GM11168 (cell line): Measurements from ENCODE around the gene SLC25A22.

ENCODE experiments used
- in situ Hi-C: fragments of 300-500 bp; cut with MboI; formaldehyde crosslinking; loops from one replicate; pipeline ENCODE4 v1.12.0; 2022; ENCODE audit warnings: low sequenced_read_pairs; ENCODE audit not compliant: unreplicated experiment

SLC25A22 gene

DNA sequence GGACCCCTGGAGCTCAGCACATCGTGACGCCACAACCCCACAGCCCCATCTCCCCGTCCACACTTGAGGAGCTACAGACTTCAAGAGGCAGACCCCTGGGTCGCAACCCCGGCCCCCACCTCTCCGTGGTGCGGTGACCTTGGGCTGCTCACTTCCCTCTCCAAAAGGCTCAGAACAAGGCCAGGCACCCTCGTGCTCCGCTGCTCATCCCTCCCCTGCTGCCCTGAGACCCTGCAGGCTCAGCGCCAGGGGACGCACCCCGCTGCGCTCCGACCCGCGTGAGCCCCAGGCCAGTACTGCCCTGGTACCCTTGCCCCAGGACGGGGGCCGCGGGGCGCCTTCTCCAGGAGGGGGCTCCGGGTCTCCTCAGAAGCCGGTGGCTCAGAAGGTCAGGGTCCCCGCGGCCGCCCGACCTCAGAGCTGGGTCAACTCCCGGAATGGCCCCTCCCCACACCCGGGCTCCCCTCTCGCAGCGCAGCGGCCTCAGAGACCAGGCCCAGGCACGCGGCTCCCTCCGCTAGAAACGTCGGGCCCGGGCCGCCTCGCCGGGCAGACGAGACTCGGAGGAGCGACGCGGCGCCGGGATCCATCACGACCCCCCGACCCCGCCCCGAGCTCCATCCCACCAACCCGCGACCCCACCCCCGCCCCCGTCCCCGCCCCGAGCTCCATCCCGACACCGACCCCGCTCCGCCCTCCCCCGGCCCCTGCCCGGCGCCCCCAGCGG, 21.4 kb downstream of the SLC25A22 start:
- in situ Hi-C loops, result no loop called here

DNA sequence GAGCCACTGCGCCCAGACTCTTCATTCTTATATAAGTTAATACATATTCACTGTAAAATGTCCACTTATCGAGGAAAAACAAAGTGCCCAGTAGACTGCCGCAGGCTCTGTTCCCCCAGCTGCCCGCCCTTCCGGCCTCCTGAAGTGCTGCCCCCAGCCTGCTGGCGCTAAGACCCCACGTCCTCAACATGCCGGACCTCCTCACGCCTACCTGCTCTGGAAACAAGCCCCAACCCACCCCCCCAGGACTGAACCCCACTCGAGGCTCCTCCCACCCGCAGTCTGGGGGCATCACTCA, 21.9 kb downstream of the SLC25A22 start:
- in situ Hi-C loops, result no loop called here

DNA sequence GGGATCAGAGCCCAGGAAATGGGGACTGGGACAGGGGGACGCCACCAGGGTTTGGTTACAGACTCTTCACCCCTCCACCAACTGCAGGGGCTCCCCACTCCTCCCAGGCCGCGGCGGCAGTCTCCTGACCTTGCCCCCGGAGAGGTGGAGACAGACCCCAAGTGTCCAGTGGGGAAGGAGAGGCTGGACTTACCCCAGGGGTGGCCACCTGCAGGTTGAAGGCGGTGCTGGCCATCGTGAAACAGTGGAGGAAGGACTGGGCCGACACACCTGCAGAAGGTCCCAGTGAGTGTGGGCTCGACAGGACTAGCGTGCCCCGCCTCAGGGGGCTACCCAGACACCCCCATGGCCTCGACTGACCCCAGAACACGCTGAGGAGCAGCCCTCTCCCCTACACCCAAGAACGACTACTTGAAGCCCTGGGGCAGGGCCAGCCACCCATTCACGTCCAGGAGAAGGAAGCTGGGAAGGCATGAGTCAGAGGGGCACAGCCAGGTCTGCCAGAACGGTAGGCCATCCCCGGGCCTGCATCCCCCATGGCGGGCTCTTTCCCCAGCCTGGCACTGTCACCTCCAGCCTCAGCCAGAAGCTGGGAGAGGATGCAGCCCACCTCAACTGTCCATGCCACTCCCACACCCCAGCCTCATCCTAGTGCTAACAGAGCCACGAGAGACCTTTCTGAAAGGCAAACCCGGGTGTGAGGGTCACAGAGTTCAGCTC, 23.0 kb downstream of the SLC25A22 start:
- in situ Hi-C loops, result no loop called here

DNA sequence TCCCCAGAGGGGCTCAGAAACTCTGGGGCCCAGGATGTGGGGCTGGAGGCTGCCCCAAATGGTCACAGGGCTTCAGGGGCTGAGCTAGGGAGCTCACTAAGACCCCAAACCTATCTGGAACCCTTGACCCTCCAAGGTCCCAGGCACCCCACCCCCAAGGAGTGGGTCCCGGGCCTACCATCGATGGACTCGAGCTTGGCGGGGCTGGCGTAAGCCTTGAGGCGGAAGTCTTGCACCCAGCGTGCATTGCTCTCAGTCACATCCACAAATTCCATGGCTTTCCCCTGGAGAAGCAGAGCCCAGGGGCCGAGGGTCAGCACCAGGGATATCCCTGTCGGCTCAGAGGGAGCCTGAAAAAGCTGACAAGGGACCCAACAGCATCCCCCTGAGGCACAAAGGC, 24.3 kb downstream of the SLC25A22 start:
- in situ Hi-C loops, result no loop called here

DNA sequence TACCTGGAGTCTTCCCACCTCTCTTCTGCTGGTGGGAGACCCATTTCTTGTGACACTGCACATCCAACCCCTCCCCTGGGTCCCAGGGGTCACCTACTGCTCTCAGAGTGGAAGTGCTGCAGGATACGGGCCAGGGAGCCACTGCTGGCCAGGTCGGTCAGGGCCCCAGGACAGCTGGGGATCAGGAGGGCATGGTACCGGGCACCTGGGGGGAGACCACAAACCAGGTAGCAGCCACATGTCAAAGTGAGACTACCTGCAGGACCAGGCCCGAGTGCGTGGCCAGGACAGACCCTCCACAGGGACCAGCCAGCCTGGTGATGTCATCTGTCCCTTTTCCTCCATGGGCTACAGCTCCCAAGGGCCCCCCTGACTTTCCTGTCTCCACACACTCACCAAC, 24.7 kb downstream of the SLC25A22 start:
- in situ Hi-C loops, result no loop called here

DNA sequence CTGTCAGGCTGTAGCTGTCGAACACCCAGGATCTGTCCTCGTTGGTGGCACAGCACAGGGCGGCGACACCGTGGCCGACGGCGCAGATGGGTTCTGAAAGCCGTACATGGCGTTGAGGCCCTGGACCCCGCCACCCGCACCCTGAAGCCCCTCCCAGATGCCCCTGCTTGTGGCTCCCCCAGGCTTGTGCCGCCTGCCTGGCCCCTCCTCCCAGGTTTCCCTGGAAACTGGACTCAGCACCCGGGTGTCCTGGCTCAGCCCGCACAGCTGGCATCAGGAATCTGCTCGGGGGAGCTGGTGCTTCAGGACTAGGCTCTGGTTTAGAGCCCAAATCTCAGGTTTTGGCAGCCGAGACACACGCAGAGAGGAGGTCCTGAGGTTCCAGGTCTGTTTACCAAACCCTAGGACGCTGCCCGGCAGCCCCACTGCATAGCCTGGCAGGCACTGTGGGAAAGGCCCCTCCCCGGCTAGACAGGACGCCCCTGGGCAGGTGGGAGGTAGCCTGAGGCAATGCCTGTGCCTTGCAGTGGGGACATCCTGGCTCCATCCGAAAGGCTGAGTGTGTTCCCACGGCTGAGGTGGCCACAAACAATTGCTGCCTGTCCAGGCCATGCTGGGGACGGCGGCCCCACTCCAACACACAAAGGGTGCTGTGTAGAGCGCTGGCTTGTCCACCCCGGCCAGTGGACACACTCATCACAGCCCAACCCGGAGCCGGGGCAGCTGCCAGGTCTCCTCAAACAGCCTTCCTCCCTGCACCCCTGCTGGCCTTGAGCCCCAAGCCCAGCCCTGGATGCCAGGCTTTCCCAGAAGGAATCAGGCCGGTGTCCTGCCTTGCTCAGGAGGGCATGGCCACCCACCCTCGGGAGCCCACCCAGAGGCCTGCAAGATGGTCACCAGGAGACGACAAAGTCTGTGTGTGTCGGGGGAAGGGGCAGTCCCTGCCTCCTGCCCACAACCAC, 25.4 kb downstream of the SLC25A22 start:
- in situ Hi-C loops, result no loop called here

DNA sequence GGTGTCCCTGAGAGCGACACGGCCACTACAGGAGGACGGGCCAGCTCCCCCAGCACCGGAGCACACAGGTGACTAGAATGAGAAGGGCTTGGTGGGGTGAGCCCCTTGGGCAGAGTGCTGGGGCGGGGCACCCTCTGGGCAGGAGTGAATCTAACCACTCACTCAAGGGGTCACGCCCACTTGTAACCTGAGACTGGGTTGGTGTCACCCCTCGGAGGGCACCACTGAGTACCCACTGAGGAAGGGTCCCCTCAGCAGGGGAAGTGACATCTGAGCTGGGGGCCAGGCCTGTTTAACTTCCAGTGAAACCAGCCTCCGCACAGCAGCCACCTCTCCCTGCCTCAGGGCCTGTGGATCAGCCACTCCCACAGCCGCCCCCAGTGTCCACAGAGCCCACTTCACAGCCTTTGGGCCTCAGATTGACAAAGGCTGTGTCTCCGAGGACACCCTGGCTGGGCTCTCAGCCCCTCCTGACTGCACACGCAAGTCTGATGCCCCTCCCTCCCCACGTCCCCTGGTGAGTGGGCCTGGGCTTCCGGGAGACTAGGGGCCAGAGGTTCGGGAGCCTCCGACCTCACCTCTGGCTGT, 26.4 kb downstream of the SLC25A22 start:
- in situ Hi-C loops, result no loop called here

DNA sequence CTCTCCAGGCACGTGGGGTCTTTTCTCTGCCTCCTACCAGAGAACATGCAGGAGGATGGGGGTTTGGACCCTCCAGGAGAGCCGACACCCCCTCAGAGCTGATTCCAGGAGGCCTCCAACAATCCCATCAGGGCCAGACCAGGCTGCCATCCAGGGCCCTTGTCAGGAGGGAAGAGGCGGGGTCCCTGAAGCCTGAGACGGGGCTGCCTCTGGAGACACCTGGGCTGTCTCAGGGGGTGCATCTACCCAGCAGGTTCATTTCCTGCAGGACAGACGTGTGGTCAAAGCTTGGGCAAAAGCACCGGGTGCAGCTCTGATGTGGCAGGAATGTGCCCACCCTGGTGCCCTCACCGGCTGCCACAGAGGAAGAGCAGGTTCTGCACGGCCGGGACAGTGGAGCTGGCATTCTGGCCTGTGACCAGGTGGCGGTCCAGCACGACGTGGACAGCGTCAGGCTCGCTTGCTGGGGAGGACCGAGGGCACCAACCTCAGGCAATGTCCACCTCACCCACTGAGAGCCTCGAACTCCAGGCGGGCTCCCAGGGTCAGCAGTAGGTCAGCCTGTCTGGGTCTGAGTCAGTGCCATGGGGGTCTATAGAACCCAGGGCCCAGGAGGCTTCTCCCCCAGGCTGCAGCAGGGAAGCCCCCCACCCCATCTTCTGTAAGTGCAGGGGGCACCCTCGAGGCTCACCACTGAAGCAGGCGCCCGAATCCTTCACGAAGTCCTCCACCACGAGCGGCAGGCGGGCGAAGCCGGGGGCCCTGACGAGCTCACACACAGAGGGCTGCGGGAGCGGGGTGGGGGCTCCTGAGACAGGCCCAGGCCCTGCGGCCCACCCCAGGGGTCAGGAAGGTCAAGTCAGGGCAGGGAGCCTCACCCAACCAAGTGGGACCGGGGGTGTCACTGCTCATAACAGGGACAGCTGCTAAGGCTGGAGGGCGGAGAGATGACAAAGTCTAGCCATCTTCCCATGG, 27.2 kb downstream of the SLC25A22 start:
- in situ Hi-C loops, result no loop called here

DNA sequence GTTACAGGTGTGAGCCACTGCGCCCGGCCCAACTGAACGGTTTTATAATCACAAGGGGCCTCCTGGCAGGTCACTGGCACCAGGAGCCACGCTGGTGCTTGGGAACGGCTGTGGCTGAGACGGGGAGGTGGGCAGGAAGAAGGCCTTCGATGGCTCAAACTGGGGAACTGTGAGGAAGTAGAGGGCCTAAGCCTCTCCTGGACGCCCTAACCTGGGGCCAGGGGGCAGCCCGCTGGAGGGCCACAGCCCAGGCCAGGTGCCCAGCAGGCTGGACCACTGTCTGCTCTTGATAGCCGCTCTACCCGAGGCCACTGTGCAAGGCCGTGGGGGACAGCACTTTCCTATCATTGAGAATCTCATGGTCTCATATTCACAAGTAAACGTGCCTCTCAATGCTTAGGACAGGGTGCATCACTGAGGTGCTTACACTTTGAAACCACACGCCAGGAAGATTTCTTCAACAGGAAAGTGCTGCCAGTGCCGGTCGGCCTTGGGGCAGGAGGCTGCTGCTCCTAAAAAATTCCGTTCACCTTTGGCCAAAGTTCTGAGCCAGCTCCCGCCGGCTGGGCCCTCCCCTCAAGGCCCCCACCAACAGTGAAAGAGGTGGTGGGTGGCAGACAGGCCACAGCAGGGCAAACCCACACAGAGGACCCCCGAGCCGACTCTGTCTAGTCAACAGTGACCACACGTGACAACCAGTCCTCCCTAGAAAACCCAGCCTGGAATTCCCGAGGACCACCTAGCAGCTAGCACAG, 28.0 kb downstream of the SLC25A22 start:
- in situ Hi-C loops, result loop anchor here (10.0 kb wide), 1 partner anchor 555 kb away; no protein-coding TSS in a partner anchor

DNA sequence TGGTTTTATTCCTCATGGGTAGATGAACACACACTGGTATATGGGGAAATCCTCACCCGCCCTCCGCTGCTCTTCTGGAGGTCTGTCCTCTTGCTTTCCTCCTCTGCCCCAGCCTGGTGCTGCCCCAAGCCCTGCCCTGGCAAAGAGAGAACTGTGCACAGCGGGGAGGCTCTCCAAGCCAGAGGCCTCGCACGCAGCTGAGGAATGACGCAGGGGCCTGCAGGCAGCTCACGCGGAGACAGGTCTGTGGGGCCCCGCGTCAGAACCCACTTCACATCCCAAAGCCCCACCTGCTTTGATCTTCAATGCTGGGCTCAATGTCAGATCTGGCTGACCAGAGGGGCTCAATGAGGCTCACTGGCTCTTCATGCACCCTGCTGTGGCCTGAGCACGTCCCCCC, 30.8 kb downstream of the SLC25A22 start:
- in situ Hi-C loops, result loop anchor here (10.0 kb wide), 1 partner anchor 552 kb away; no protein-coding TSS in a partner anchor

DNA sequence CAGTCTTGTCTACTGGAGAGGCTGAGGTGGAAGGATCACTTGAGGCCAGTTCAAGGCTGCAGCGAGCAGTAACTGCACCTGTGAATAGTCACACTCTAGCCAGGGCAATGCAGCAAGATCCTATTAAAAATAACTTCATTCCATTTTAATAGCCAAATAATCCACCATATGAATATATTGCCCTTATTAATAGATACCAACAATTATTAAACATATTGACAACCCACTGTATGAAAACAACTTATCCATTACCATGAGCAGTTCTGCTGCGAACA, 31.2 kb downstream of the SLC25A22 start:
- in situ Hi-C loops, result loop anchor here (10.0 kb wide), 1 partner anchor 552 kb away; no protein-coding TSS in a partner anchor

DNA sequence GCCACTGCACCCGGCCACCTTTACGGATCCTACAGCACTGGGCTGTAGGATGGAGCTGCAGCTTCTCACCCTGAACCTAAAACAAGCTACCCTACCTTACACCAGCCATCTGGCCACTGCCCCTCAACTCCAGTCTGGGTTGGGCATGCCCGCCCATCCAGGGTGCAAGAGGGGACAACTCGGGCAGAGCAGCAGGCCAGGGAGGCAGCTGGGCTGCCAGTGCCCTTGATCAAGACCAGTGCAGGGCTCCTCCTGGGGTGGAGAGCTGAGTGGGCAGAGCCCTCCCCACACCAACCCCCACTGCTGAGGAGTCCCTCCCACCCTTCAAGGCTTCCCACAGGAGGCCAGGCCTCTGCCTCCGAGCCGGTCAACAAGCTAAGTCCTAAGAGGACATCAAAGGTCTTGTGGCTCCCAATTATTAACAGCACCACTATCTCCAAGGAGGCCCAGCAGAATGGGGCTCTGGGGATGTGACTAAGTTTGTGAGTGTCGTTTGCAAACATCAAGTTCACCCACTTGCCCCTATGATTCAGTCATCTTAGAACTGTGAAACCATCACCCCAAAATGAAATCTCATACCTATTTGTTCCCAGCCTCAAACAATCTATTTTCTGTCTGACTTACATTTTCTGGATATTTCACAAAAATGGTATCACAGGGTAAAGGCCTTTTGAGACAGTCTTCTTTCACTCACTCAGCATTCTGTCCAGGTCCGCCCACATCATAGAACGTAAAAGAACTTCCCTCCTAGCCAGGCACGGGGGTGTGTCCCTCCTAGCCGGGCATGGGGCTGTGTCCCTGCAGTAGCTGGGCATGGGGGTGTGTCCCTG, 31.8 kb downstream of the SLC25A22 start:
- in situ Hi-C loops, result loop anchor here (10.0 kb wide), 1 partner anchor 552 kb away; no protein-coding TSS in a partner anchor

DNA sequence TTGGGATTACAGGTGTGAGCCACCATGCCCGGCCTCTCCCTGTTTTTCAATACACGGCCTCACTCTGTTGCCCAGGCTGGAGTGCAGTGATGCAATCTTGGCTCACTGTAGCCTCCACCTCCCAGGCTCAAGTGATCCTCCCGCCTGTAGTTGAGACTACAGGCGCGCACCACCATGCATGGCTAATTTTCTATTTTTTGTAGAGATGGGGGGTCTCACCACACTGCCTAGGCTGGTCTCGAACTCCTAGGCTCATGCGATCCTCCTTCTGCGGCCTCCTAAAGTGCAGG, 32.3 kb downstream of the SLC25A22 start:
- in situ Hi-C loops, result loop anchor here (10.0 kb wide), 1 partner anchor 551 kb away; no protein-coding TSS in a partner anchor

DNA sequence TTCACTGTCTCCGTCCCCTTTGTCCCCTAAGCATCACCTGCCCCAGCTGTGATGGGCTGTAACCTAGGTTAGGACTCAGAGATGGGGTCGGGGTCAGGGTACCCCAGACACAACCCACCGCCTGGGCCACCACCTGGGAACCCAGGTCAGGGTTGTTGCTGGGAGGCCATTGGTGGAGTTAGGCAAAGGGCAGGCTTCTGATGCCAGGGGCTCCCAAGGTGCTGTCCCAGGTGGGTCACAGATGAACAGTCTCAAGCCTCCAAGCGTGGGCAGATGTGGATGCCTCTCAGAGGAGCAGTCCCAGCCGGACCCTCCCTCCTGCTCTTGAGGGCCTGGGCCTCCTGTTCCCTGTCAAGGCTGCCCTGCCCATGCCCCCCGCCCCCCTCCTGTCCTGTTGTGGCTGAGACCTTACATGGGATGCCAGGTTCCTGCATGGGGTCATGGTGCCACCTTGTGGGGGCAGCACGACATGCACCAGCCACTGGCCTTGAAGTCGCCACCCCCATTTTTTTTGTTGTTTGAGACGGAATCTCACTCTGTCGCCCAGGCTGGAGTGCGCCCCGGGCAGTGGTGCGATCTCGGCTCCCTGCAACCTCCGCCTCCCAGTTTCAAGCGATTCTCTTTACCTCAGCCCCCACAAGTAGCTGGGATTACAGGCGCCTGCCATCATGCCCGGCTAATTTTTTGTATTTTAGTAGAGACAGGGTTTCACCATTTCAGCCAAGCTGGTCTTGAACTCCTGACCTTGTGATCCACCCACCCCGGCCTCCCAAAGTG, 32.9 kb downstream of the SLC25A22 start:
- in situ Hi-C loops, result loop anchor here (10.0 kb wide), 1 partner anchor 550 kb away; no protein-coding TSS in a partner anchor

DNA sequence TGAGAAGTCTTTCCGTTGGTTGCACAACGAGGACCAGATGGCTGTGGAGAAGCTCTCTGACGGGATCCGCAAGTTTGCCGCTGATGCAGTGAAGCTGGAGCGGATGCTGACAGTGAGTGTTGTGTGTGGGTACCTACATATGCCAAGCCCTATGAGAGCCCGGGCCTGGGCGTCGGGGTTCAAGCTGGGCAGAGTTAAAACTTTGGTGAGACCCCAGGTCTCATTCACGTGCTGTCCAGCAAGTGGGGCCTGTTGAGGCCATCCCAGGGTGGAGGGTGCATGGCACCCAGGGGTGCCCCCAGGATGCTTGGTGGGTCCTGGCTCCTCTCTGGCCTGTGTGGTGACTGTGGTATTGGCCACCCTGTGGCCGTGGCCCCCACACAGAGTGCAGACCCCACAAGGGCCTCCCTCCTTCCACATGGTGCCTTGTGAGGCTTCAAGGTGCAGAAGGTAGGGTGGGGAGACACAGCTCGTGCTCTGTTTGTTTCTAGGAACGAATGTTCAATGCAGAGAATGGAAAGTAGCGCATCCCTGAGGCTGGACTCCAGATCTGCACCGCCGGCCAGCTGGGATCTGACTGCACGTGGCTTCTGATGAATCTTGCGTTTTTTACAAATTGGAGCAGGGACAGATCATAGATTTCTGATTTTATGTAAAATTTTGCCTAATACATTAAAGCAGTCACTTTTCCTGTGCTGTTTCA, 33.6 kb downstream of the SLC25A22 start:
- in situ Hi-C loops, result loop anchor here (10.0 kb wide), 1 partner anchor 550 kb away; no protein-coding TSS in a partner anchor

DNA sequence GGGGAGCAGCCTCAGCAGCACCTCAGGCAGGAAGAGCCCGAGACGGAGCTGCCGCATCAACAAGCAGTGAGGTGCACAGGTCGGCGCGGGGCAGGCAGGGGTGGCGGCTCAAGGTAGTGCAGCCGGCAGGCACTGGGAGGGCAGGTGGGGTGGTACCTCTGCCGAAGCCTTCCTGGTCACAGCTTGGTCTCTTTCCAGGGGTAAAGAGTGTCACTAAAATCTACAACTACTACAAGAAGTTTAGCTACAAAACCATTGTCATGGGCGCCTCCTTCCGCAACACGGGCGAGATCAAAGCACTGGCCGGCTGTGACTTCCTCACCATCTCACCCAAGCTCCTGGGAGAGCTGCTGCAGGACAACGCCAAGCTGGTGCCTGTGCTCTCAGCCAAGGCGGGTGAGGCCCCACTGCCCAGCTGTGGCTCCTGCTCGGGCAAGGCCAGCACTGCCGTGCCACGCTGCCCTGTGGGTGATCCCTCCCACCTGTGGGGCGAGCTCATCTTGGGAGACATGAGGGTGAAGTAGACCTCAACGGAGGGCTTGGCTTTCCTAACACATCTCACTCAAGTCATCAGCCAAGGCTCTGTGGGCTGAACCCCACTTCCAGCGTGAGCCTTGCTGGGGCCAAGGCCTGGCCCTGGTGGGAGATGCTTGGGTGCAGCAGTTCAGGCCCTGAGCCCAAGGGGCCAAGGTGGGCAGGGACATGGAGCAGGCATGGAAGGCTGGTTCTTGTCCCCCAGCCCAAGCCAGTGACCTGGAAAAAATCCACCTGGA, 34.3 kb downstream of the SLC25A22 start:
- in situ Hi-C loops, result loop anchor here (10.0 kb wide), 1 partner anchor 549 kb away; no protein-coding TSS in a partner anchor
